Cardiac muscle cell (in vitro differentiated cells and primary cell): ENCODE measurements around the gene CYP1A2. TPM values are rescaled to one million over a fixed set of nuclear protein-coding genes. Genes with fewer than 3 reads are reported as not detected.

Experiments
- DNase-seq, 2 donors: peaks; one replicate each; pipeline versions ENCODE4 v3.0.0 to v3.0.0-alpha.2; 2010 to 2017; ENCODE audit warnings: low read depth in 1 of 2, low spot score in 1 of 2
- H3K27ac ChIP-seq: fragments of 200-600 bp; sonication (generic); 2 replicates; pipeline ENCODE4 v1.5.1; 2016
- H3K27me3 ChIP-seq: fragments of 200-600 bp; sonication (generic); 2 replicates; pipeline ENCODE4 v1.6.0; 2016; ENCODE audit warnings: control low read depth
- H3K36me3 ChIP-seq: fragments of 200-600 bp; sonication (generic); 2 replicates; pipeline ENCODE4 v1.5.1; 2016; ENCODE audit warnings: control low read depth
- H3K4me1 ChIP-seq: fragments of 200-600 bp; sonication (generic); 2 replicates; pipeline ENCODE4 v1.8.1; 2017; ENCODE audit warnings: low read depth, mild to moderate bottlenecking, mixed run types
- H3K4me3 ChIP-seq: fragments of 200-600 bp; sonication (generic); 2 replicates; pipeline ENCODE4 v1.5.1; 2016; ENCODE audit warnings: mild to moderate bottlenecking
- H3K9me3 ChIP-seq: fragments of 200-600 bp; sonication (generic); 2 replicates; pipeline ENCODE4 v1.5.1; 2017; ENCODE audit warnings: low read depth, mild to moderate bottlenecking, control low read depth
- polyA plus RNA-seq: library from polyadenylated mRNA; unstranded; fragments of >200 nt; fragmentation: Nextera tagmentation; extraction: Ambion mirVana; gene quantifications from 2 replicates; pipeline ENCODE4 v1.2.1, GENCODE V29; 2016
- total RNA-seq: library from RNA; depleted of rRNA; stranded (reverse); fragments of >200 nt; gene quantifications from 2 replicates; pipeline ENCODE4 v1.2.3, GENCODE V29; 2016
- TF ChIP-seq, protein P1 (sequence below): IDR thresholded peaks from 2 replicates; pipeline ENCODE4 v1.5.1; 2012; ENCODE audit warnings: low read depth, mild to moderate bottlenecking, low read length

The CYP1A2 gene, protein sequence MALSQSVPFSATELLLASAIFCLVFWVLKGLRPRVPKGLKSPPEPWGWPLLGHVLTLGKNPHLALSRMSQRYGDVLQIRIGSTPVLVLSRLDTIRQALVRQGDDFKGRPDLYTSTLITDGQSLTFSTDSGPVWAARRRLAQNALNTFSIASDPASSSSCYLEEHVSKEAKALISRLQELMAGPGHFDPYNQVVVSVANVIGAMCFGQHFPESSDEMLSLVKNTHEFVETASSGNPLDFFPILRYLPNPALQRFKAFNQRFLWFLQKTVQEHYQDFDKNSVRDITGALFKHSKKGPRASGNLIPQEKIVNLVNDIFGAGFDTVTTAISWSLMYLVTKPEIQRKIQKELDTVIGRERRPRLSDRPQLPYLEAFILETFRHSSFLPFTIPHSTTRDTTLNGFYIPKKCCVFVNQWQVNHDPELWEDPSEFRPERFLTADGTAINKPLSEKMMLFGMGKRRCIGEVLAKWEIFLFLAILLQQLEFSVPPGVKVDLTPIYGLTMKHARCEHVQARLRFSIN
- not detected in 2 replicates for total RNA-seq
- not detected in 2 replicates for polyA plus RNA-seq

DNA sequence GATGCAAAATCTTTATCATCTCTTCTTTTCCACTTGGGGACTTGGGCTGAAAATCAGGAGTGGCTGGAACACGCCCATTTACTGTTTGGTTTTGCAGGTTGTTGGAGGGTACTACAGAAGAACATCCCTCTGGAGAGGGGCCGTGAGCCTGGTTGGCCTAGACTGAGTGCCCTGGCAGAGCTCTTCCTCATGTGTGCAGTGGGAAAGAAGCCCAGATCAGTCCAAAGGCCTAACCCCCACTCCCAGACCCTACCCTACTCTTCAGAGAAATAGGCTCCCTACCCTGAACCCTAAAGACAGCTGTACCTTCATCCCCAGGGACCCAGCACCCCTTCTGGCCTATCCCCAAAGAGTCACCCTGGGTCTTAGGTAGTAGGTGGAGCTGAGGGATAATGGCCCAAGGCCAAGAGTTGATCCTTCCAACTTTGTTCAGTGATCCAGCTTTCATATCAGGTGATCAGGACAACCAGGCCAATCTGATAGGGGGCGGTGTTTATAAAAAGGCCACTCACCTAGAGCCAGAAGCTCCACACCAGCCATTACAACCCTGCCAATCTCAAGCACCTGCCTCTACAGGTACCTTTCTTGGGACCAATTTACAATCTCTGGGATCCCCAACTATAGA, at the start of gene CYP1A2:
CYP1A2 (plus strand) TSS at position 524 of the 625 bp plus-strand sequence. CDS start 894 bp downstream, outside the sequence.
- no peak within 1 kb of the TSS for H3K4me3 ChIP-seq
- no peaks in the 10 kb centered on the region for H3K36me3 ChIP-seq
- peaks cover 3% of the 10 kb centered on the region for H3K27me3 ChIP-seq
- no peaks in the 10 kb centered on the region for H3K4me1 ChIP-seq
- no peaks in the 10 kb centered on the region for H3K9me3 ChIP-seq
- TF ChIP-seq, protein P1, sequence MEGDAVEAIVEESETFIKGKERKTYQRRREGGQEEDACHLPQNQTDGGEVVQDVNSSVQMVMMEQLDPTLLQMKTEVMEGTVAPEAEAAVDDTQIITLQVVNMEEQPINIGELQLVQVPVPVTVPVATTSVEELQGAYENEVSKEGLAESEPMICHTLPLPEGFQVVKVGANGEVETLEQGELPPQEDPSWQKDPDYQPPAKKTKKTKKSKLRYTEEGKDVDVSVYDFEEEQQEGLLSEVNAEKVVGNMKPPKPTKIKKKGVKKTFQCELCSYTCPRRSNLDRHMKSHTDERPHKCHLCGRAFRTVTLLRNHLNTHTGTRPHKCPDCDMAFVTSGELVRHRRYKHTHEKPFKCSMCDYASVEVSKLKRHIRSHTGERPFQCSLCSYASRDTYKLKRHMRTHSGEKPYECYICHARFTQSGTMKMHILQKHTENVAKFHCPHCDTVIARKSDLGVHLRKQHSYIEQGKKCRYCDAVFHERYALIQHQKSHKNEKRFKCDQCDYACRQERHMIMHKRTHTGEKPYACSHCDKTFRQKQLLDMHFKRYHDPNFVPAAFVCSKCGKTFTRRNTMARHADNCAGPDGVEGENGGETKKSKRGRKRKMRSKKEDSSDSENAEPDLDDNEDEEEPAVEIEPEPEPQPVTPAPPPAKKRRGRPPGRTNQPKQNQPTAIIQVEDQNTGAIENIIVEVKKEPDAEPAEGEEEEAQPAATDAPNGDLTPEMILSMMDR = no peak
- no peak for DNase-seq
- no peak within 1 kb of the TSS for H3K27ac ChIP-seq

DNA sequence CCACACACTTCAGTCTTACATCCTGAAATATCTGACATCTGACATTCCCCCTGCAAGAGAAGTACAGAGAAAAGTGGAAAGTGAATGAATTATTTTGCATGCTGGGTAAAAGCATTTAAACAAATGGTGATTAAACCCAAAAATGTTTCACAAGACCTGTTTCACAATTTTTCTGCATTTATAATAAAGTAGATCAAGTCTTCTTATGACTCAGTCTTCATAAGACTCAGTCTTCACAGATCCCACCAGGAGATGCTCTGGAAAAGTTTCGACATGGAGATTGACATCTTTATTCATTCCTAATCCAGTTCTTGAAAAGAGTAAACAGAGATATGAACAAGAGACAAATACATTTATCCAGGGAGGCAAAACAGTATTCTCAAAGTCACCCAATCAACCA, 39.6 kb upstream of the CYP1A2 start:
- Histone ChIP-seq H3K36me3 (no peaks in the 10 kb centered on the region), H3K27me3 (peaks cover 39% of the 10 kb centered on the region), H3K4me1 (no peaks in the 10 kb centered on the region), H3K27ac (no peak overlapping the region), H3K4me3 (no peak overlapping the region), H3K9me3 (no peaks in the 10 kb centered on the region)
- DNase-seq = peak in 1 of 2 donors; percentile 28
- TF ChIP-seq, protein P1 = no peak

DNA sequence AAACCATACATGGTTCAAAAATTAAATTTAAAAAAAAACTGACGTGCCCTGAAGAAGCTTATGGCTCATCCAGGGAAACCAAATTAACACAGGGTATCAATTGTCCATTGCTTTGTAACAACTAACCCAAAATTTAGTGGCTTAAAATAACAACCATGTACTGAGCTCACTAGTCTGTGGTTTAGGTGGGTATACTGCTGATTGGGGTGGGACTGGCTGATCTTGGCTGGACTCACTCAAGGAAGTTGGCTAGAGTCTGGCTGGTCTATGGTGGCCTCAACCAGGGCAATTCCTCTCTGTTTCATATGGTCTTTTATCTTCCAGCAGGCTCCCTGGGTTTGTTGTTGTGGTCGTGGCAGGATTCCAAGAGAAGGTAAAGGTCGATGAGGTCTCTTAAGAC, 38.8 kb upstream of the CYP1A2 start:
- Histone ChIP-seq H3K9me3 (no peaks in the 10 kb centered on the region), H3K4me3 (no peak overlapping the region), H3K27me3 (peaks cover 32% of the 10 kb centered on the region), H3K27ac (no peak overlapping the region), H3K36me3 (no peaks in the 10 kb centered on the region), H3K4me1 (no peaks in the 10 kb centered on the region)
- no peak for DNase-seq
- TF ChIP-seq, protein P1 = no peak

DNA sequence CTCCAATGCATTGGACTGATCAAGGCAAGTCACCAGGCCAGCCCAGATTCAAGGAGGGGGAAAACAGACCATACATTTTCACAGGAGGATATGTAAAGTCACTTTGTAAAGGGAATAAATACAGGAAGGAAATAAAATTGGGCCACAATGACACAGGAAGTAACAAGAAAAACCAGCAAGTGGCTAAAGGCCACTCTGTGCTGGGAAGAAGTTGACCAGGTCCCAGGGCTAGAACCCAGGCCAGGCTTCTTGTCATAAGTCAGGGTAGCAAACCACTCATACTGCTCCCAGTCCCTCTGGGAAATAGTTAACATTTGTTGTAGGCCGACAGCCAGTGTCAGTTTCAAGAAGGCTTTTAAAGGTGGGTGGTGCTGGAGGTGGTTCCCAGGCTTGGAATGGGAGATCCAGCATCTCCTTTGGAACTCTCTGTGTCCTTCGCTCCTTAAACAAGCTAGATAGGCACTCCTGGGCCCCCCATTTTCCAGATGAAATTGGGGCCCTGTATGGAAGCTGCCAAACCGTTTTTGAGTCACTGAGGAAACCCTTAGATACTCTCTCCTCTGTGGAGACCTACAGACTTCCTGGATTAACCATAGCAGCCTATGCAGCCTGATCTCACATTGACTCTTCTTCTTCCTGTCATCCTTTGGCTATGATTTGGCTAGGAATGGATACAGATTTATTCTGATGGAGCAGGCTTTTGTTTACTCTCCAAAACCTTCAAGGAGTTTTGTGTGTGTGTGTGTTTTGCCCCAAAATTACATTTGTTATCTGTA, 38.1 kb upstream of the CYP1A2 start:
- peaks cover 26% of the 10 kb centered on the region for H3K27me3 ChIP-seq
- TF ChIP-seq, protein P1 = no peak
- H3K36me3 ChIP-seq = no peaks in the 10 kb centered on the region
- no peaks in the 10 kb centered on the region for H3K9me3 ChIP-seq
- H3K27ac ChIP-seq = no peak overlapping the region
- DNase-seq = no peak
- no peak overlapping the region for H3K4me3 ChIP-seq
- H3K4me1 ChIP-seq = no peaks in the 10 kb centered on the region

DNA sequence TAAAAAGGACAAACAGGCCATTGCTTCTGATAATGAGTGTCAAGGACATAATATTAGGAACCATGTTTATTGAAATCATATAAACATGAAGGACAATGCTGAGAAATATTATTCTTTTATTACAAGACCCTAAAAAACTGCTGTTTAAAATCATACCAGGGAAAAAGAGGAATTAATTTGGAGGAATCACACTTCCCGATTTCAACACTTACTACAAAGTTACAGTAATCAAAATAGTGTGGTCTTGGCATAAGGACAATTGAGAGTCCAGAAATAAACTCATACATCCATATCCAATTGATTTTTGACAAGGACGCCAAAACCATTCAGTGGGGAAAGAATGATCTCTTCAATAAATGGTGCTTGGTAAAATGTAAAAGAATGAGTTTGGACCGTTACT, 36.3 kb upstream of the CYP1A2 start:
- TF ChIP-seq, protein P1 = no peak

More for the DNA sequence above, 36.3 kb upstream of the CYP1A2 start:
- no peak for DNase-seq
- Histone ChIP-seq H3K27ac (no peak overlapping the region), H3K36me3 (no peaks in the 10 kb centered on the region), H3K4me3 (no peak overlapping the region), H3K9me3 (no peaks in the 10 kb centered on the region), H3K27me3 (peaks cover 13% of the 10 kb centered on the region), H3K4me1 (no peaks in the 10 kb centered on the region)
